SKM-1 treated with dmso at 0.1 percent for 144 hours (cell line): Measurements from ENCODE around the gene FAM53A.
"Not testable (repeated sequence)": the region's sequence is repeated elsewhere in the genome, so short reads cannot be mapped to it uniquely, and the experiment has no call there.

ENCODE experiments used
- DNase-seq: peaks from one replicate; lab custom pipeline; 2025; ENCODE audit not compliant: unreplicated experiment; lab: John Stamatoyannopoulos, UW

Gene FAM53A

GRCh38 chr4:1641671-1642070 lies 42.4 kb downstream of the FAM53A start:
- no peak for DNase-seq

- not testable (repeated sequence) for DNase-seq
Measured at GRCh38 chr4:1640716-1641503, 43.2 kb downstream of the FAM53A start.

GRCh38 chr4:1640190-1640589 lies 43.9 kb downstream of the FAM53A start:
- no peak for DNase-seq

- DNase-seq: no peak
Measured at GRCh38 chr4:1639299-1639868, 44.7 kb downstream of the FAM53A start.

GRCh38 chr4:1638873-1639272 lies 45.2 kb downstream of the FAM53A start:
- DNase-seq: no peak

DNA sequence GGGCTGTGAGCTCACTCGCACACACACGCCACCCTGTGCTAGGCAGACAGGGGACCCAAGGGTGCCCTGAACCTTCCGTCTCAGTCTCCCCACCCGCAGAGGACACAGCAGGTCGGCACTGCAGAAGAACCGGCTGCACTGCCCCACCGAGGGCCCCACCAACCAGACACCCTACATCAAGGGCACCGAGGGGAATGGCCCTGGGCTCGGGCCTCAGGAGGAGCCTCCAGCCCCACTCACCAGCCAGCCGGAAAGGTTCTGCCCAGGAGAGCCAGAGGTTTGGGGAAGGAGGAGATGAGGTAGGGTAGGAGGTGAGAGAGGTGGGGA lies 45.9 kb downstream of the FAM53A start:
- no peak for DNase-seq

DNA sequence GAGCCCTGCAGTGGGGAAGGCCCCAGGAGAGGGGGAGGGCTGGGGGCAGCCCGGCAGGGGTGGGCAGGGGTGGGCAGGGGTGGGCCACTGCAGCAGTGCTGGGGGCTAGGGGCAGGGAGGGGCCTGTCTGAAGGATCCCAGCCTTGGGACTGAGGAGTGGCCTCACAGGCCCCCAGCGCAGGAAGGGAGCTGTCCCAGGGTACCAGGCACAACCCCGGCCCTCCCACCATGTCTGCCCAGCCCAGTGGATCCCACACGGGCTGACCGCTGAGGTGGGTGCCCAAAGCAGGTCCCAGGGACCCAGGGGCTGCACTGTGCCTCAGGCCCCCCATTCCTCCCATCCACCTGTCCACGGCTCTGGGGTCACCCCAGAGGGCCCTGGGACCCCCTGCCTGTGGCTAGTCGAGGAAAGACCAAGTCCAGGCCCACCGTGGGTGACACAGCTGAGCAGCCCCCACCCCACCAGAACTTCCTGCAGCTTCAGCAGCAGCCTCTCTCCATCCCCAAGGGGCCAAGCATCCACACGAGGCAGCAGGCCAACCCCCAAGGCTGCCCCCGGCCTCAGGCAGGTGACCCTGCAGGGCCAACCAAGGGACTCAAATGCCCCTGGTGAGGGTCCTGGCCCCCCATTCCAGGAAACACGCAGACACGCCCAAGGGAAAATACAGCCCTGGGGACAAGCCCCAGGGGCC lies 46.4 kb downstream of the FAM53A start:
- DNase-seq: no peak

DNA sequence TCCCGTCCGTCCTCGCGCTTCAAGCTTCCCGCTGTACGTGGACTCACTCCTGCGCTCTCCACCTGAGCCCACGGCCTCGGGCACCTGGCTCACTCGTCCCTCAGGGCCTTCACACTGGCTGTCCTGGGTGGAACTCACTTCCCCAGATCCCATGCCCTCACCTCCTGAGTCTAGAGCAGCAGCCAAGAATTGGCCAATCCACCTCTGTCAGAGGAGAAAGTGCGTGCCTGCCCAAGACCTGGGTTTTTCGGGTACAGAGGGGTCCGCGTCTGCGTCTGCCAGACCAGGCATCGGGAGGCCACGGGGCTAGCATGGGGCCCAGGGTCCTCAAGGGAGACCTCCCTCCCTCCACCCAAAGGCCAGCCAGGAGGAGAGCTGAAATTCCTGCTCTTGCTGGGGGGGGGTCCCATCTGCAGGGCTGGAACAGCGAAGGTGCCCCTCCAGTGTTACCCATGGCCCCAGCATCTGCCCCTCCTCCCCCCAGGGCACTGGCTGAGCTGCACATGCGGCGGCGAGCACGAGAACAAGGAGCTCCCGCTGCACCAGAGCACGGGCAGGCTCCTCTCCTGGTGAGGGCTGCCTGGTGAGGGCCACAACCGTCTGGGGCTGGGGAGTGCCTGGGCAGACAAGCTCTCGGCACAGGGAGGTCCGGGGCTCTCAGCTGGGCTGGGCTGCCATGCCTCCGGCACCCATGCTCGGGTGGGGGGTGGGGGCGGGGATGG lies 47.5 kb downstream of the FAM53A start:
- no peak for DNase-seq

- no peak for DNase-seq
Measured at GRCh38 chr4:1635464-1635863, 48.6 kb downstream of the FAM53A start.

GRCh38 chr4:1633993-1634392 lies 50.1 kb downstream of the FAM53A start:
- no peak for DNase-seq

DNA sequence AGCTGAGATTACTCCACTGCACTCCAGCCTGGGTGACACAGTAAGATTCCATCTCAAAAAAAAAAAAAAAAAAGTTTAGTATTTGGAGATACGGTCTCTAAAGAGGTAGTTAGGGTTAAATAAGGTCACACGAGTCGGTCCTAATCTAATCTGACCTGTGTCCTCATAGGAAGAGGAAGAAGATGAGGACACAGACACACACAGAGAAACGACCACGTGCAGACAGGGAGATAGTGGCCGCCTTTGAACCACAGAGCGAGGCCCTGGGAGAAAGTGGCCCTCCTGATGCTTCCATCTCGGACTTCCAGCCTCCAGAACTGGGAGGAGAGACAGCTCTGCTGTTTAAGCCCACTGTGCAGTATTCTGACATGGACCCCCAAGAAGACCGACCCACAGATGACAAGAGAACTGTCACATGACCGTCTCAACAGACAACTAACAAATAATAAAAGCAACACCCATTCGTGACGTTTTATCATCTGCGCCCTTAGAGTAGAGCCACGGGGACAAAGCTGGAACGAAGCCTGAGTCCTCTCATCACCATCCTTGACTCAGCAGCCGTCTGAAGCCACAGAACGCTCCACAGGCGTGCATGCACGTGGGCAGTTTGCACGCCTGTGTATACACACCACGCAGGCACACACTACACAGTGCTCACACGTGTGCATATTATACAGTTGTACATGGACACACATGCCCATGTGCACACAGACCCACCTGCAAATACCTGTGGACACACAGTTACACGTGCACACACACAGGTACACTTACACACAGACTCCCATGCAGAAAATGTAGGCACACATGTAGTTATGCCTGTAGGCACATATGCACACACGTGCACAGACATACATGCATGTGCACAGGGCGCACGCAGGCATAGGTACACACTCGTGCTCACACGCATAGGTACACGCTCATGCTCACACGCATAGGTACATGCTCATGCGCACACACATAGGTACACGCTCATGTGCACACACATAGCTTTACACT lies 51.7 kb downstream of the FAM53A start:
- DNase-seq: peak; percentile 33

DNA sequence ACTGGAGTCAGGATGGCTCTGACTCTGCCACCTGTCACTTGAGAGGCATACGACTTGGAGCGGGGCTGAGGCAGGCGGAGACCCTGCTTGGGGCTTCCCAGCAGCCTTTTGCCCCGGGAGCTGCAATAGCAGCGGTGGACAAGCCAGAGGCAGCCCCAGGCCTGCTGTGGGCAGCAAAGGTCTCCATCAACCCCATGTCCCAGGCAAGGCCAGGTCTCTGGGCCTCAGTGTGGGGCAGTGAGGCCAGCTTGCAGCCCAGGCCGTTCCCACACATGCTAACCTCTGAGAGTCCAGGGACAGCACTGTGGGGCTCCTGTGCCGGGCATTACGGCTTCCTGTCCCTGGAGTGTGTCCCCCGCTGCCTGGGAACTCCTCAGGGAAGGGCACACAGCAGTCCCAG lies 53.0 kb downstream of the FAM53A start:
- DNase-seq: no peak

DNA sequence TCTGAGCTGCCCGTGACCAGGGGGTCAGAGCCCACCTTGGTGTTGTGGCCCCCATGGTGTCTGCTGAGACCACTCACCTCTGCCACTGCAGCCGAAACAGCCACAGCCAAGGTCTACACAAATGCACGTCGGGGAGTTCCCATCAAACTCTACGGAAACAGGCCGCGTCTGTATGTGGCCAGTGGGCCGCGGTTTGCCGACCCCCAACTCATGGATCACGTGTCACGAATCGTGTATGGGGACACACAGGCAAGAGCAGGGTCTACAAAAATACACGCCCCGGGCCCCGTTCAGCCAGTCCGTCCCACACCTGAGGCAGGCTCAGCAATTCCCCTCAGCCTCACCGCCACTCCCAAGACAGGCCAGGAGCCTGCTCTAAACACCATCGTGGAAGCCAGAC lies 53.8 kb downstream of the FAM53A start:
- DNase-seq: no peak

- no peak for DNase-seq
Measured at GRCh38 chr4:1629699-1630083, 54.4 kb downstream of the FAM53A start.

DNA sequence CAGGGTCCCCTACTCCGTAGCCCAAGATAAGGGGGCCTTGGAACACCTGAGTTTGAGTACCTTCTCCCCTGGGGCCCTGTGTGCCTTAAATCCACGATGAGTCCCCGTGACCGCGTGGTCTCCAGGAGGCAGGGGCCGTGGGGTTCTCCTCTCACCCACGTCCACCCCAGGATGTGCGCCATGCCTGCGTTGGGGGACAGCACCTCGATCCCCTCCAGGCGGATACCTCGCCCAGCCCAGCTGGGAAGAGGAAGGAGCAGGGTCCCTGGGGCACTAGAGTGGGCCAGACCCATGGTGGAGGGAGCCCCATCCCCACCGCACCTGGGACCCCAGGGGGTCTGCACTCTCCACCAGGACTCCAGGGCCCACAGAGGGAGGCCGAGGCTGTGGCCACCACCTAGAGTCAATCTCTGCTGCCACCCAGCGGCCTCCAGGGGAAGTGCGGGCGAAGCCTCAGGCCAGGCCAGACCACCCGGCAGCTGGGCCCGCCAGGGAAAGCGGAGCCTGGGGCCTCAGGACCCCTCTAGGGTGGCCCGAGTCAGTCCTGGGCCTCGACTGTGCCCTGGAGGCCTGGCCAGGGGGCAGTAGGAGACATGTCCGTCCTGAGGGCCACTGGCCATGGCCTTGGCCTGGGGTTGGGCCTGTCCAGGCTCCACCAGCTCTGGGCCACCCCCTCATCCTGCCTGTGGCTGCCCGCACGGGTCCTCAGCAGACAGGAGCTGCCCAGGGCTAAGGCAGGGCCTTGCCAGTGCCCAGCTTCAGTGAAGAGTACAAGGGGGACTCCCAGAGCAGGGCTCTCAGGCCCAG lies 55.0 kb downstream of the FAM53A start:
- peak; percentile 51 for DNase-seq

- no peak for DNase-seq
Measured at GRCh38 chr4:1627417-1628313, 56.4 kb downstream of the FAM53A start.

DNA sequence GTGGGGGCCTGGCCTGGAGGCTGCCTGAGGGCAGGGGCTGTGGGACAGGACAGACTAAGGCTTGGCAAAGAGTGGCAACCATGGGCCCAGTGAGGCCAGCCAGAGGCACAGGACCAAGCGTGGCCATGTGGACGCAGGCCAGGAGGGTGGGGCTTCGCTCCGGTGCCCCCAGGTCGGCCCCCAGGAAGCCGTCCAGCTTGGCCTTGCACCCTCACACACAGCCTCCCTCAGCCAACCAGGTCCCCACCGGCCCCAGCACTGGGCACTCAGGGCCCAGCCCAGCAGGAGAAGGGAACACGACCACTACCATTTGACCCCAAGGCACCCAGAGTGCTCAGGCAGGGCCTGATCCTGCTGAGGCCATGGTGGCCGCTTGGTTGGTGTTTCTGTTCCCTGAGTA lies 57.2 kb downstream of the FAM53A start:
- no peak for DNase-seq

GRCh38 chr4:1626151-1626550 lies 58.0 kb downstream of the FAM53A start:
- DNase-seq: no peak
